Right renal cortex interstitium (tissue), 3 donors: Measurements from ENCODE around the gene SLC41A1. TPM values are rescaled to one million over a fixed set of nuclear protein-coding genes. Genes with fewer than 3 reads are reported as not detected.
"Not testable (repeated sequence)": the region's sequence is repeated elsewhere in the genome, so short reads cannot be mapped to it uniquely, and the experiment has no call there.

ENCODE experiments used
- DNase-seq, 3 donors: peaks; one replicate each; pipeline ENCODE4 v3.0.0-alpha.2; 2013; ENCODE audit warnings: low read depth in 3 of 3, low spot score in 2 of 3
- polyA plus RNA-seq, 3 donors: library from polyadenylated mRNA; unstranded; fragments of 120-200 nt; gene quantifications; one replicate each; pipeline ENCODE4 v1.2.1, GENCODE V29; 2013; ENCODE audit not compliant: insufficient read length in 3 of 3

The SLC41A1 gene
- 10 to 100 TPM; 27.9 to 34.3 (median 30.6) TPM for polyA plus RNA-seq

GRCh38 chr1:205812878-205813754, at the start of gene SLC41A1:
Gene SLC41A1 (minus strand): TSS chr1:205813198. CDS start chr1:205810441, 2,757 bp downstream.
- peak in 2 of 3 donors; percentile 78 to 88 for DNase-seq

GRCh38 chr1:205861540-205861939, 48.5 kb upstream of the SLC41A1 start:
- no peak for DNase-seq

- DNase-seq = no peak
Observed at GRCh38 chr1:205858141-205858961, 45.4 kb upstream of the SLC41A1 start.

- not testable (repeated sequence) for DNase-seq
Observed at GRCh38 chr1:205857501-205857900, 44.5 kb upstream of the SLC41A1 start.

- no peak for DNase-seq
Observed at GRCh38 chr1:205856433-205856832, 43.4 kb upstream of the SLC41A1 start.

GRCh38 chr1:205852969-205853368, 40.0 kb upstream of the SLC41A1 start:
- DNase-seq = no peak

- DNase-seq = no peak
Observed at GRCh38 chr1:205851993-205852392, 39.0 kb upstream of the SLC41A1 start.

- peak; percentile 67 to 81 (median 75) for DNase-seq
Observed at GRCh38 chr1:205849619-205850355, 36.8 kb upstream of the SLC41A1 start, which contains the start of gene PM20D1. Gene PM20D1 (minus strand): TSS chr1:205850132. CDS start chr1:205850072, 60 bp downstream.

GRCh38 chr1:205843036-205843859, 30.2 kb upstream of the SLC41A1 start:
- DNase-seq = no peak

GRCh38 chr1:205842229-205842628, 29.2 kb upstream of the SLC41A1 start:
- no peak for DNase-seq

GRCh38 chr1:205840146-205840923, 27.3 kb upstream of the SLC41A1 start:
- no peak for DNase-seq

- no peak for DNase-seq
Observed at GRCh38 chr1:205837382-205837970, 24.5 kb upstream of the SLC41A1 start.

- DNase-seq = no peak
Observed at GRCh38 chr1:205834751-205835150, 21.8 kb upstream of the SLC41A1 start.

- no peak for DNase-seq
Observed at GRCh38 chr1:205832326-205832751, 19.3 kb upstream of the SLC41A1 start.

GRCh38 chr1:205827623-205828022, 14.6 kb upstream of the SLC41A1 start:
- DNase-seq = no peak

GRCh38 chr1:205826995-205827394, 14.0 kb upstream of the SLC41A1 start:
- no peak for DNase-seq

GRCh38 chr1:205826016-205826806, 13.2 kb upstream of the SLC41A1 start:
- DNase-seq = no peak

- no peak for DNase-seq
Observed at GRCh38 chr1:205824180-205824579, 11.2 kb upstream of the SLC41A1 start.
